Measurements from ENCODE around the gene GTF2H3. TPM values are rescaled to one million over a fixed set of nuclear protein-coding genes. Genes with fewer than 3 reads are reported as not detected.

Gene GTF2H3
- polyA plus RNA-seq, 1 experiment: 55.1 TPM

DNA sequence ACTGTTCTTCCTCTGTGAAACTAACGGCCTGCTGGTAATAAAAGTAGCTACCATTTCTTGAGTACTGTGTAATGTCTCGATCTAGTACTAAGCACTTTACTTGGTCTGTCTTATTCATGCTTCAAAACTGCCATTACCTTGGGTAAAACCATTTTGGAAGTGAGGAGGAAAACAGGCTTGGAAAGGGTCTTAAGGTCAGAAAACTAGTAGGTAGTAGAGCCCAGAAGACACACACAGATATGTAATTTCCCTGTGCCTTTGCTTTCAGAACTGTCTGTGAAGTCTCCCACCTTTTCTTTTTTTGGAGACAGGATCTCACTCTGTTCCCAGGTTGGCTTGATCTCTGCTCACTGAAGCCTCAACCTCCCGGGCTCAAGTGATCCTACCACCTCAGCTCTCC is 35.1 kb upstream of the GTF2H3 start:
- no peak for DNase-seq (ENCODE audit: low read depth, low spot score)
- ChIA-PET CTCF (no interaction called here), POLR2A (no interaction called here)
- peaks cover 4% of the 10 kb centered on the region; the same call in 1 of the 2 replicates for H3K9me3 ChIP-seq (ENCODE audit: control insufficient read depth, insufficient read depth, low read length)
- H3K27ac ChIP-seq (ENCODE audit: low read depth, low read length): no peak overlapping the region
- H3K4me3 ChIP-seq (ENCODE audit: low read depth, low read length): no peak overlapping the region
- H3K27me3 ChIP-seq (ENCODE audit: control insufficient read depth, insufficient read depth, low read length): no peaks in the 10 kb centered on the region
- TF ChIP-seq, protein P1, sequence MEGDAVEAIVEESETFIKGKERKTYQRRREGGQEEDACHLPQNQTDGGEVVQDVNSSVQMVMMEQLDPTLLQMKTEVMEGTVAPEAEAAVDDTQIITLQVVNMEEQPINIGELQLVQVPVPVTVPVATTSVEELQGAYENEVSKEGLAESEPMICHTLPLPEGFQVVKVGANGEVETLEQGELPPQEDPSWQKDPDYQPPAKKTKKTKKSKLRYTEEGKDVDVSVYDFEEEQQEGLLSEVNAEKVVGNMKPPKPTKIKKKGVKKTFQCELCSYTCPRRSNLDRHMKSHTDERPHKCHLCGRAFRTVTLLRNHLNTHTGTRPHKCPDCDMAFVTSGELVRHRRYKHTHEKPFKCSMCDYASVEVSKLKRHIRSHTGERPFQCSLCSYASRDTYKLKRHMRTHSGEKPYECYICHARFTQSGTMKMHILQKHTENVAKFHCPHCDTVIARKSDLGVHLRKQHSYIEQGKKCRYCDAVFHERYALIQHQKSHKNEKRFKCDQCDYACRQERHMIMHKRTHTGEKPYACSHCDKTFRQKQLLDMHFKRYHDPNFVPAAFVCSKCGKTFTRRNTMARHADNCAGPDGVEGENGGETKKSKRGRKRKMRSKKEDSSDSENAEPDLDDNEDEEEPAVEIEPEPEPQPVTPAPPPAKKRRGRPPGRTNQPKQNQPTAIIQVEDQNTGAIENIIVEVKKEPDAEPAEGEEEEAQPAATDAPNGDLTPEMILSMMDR (IDR thresholded peaks at IDR 0.05; ENCODE audit: low read depth, low read length): no peak

DNA sequence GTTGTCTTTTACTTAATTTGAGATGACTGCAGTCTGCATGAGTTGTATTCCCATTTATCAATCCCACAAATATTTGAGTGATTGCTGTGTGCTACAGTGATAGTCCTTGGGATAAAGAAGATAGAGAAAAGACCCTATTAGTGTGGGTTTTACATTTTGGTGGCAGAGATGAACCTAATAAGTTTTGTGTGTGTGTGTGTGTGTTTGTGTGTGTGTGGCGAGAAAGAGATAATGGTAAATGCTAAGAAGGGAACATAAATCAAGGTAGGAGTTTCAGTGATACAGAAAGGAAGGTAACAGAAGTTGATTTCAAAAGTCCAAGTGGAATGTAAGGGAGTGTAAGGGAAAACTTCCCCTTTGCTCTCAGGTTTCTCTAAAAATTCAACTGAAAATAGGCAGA is 34.3 kb upstream of the GTF2H3 start:
- CTCF ChIA-PET: no interaction called here
- H3K4me3 ChIP-seq (ENCODE audit: low read depth, low read length): no peak overlapping the region
- H3K9me3 ChIP-seq (ENCODE audit: control insufficient read depth, insufficient read depth, low read length): peaks cover 4% of the 10 kb centered on the region; the same call in 1 of the 2 replicates
- H3K27ac ChIP-seq (ENCODE audit: low read depth, low read length): no peak overlapping the region
- no peak for DNase-seq (ENCODE audit: low read depth, low spot score)
- H3K27me3 ChIP-seq (ENCODE audit: control insufficient read depth, insufficient read depth, low read length): no peaks in the 10 kb centered on the region
- TF ChIP-seq, protein P1 (IDR thresholded peaks at IDR 0.05; ENCODE audit: low read depth, low read length): no peak
- POLR2A ChIA-PET: no interaction called here

DNA sequence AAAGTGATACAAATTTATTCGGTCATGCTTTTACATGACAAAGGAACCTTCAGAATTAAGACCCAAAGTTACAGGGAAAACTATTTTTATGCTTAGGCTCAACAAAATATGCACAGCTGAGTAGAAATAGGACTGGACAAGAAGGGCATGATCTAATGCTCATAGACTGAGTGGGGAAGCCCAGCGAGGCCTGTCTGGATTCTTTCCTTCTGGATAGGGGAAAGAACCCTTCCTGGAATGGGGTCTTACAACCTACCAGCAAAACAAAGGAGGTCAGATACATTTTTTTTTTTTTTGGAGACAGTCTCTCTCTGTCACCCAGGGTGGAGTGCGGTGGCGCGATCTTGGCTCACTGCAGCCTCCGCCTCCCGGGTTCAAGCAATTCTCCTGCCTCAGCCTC is 33.9 kb upstream of the GTF2H3 start:
- no peak overlapping the region for H3K27ac ChIP-seq (ENCODE audit: low read depth, low read length)
- POLR2A ChIA-PET: no interaction called here
- TF ChIP-seq, protein P1 (IDR thresholded peaks at IDR 0.05; ENCODE audit: low read depth, low read length): no peak
- peaks cover 4% of the 10 kb centered on the region; the same call in 1 of the 2 replicates for H3K9me3 ChIP-seq (ENCODE audit: control insufficient read depth, insufficient read depth, low read length)
- H3K27me3 ChIP-seq (ENCODE audit: control insufficient read depth, insufficient read depth, low read length): no peaks in the 10 kb centered on the region
- no peak for DNase-seq (ENCODE audit: low read depth, low spot score)
- CTCF ChIA-PET: no interaction called here
- H3K4me3 ChIP-seq (ENCODE audit: low read depth, low read length): no peak overlapping the region

DNA sequence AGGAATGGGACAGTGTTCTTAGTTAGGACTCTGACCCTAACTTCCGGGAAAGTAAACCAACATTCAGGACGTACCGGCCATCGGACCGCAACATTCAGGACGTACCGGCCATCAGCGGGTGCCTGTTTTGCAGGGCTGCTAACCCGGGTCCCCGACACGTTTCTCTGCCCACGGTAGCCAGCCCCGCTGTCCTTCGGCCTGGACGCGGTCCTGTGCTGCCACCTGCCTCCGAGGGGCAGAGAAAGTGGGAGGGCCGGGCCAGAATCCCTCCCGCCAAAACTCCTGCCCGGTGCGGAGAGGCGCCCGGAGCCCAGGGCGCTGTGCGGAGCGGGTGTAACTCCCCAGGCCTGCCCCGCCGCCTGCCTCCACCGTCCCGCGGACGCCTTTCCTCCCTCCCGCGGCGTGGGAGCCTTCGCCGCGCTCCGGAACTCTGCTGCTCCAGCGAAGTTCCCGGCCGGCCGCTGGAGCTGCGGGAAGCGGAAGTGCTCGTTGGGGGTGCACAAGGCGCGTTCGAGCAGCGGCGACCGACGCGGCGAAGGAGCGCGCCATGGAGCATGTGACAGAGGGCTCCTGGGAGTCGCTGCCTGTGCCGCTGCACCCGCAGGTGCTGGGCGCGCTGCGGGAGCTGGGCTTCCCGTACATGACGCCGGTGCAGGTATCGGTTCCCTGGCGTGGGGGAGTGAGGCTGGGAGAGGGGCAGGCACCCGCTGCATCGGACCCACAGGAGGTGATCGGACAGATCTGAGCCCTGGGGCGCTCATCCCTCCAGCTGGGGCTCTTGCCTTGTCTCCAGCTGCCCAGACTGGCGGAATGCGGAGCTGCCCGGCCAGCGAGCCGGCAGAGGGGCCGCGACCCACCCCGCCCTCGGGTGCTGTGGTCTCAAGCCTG is 31.8 kb upstream of the GTF2H3 start, which contains the start of gene DDX55:
TSS of gene DDX55 (plus strand) at position 498 of the 888 bp plus-strand sequence. CDS start at position 548, 50 bp downstream.
- H3K4me3 ChIP-seq (ENCODE audit: low read depth, low read length): peak within 1 kb of the TSS; percentile 100
- DNase-seq (ENCODE audit: low read depth, low spot score): peak; percentile 47
- no peaks in the 10 kb centered on the region for H3K27me3 ChIP-seq (ENCODE audit: control insufficient read depth, insufficient read depth, low read length)
- TF ChIP-seq, protein P1 (IDR thresholded peaks at IDR 0.05; ENCODE audit: low read depth, low read length): peak; percentile 38
- H3K27ac ChIP-seq (ENCODE audit: low read depth, low read length): peak within 1 kb of the TSS; percentile 80
- peaks cover 4% of the 10 kb centered on the region; the same call in 1 of the 2 replicates for H3K9me3 ChIP-seq (ENCODE audit: control insufficient read depth, insufficient read depth, low read length)
- POLR2A ChIA-PET: interaction anchor here (0.6 to 1.0 kb wide), 4 partner anchors 32 to 596 kb away, joined by 3 to 4 read pairs (median 4); partner anchors contain the start of genes EIF2B1, GTF2H3, MPHOSPH9 and MTRFR
- CTCF ChIA-PET: interaction anchor here (1.3 kb wide), 1 partner anchor 17 kb away, joined by 4 read pairs; no protein-coding TSS in a partner anchor
